HL-60 (cell line): ENCODE data around the gene DIAPH2.

ENCODE experiments used
- DNase-seq, 2 experiments: peaks; one replicate each; pipeline ENCODE4 v3.0.0-alpha.2; 2010 to 2020; ENCODE audit warnings: low read depth in 1 of 2, low spot score in 1 of 2
- H3K27ac ChIP-seq: fragments of 250-450 bp; sonication (Bioruptor Pico); replicated peaks from 2 replicates; pipeline ENCODE4 v1.5.1; 2020; ENCODE audit warnings: mild to moderate bottlenecking, moderate library complexity
- H3K27me3 ChIP-seq: fragments of 250-450 bp; sonication (Bioruptor Pico); 2 replicates; pipeline ENCODE4 v1.5.1; 2021; ENCODE audit warnings: mild to moderate bottlenecking, moderate library complexity; ENCODE audit not compliant: insufficient read depth, poor library complexity, severe bottlenecking
- H3K4me3 ChIP-seq: replicated peaks from 2 replicates; pipeline ENCODE4 v1.5.1; 2011; ENCODE audit warnings: mild to moderate bottlenecking, control low read depth, low read length; ENCODE audit not compliant: insufficient read depth
- GABPA ChIP-seq: IDR thresholded peaks from 2 replicates; pipeline ENCODE4 v1.6.1; 2012; ENCODE audit warnings: low read depth
- POLR2AphosphoS5 ChIP-seq: IDR thresholded peaks from 2 replicates; pipeline ENCODE4 v1.6.1; 2012; ENCODE audit warnings: low read depth
- SPI1 ChIP-seq: IDR thresholded peaks from 2 replicates; pipeline ENCODE4 v1.6.1; 2012; ENCODE audit warnings: low read depth, mild to moderate bottlenecking, borderline replicate concordance
- TF ChIP-seq, protein P1 (sequence below): IDR thresholded peaks from one replicate; pipeline ENCODE4 v1.5.1; 2011; ENCODE audit warnings: low read length, control low read depth, inconsistent platforms; ENCODE audit not compliant: insufficient read depth
- TF ChIP-seq, protein P2 (sequence below): IDR thresholded peaks from 2 replicates; pipeline ENCODE4 v1.6.1; 2012; ENCODE audit warnings: low read depth; ENCODE audit not compliant: insufficient replicate concordance

DIAPH2 gene

GRCh38 chrX:97447306-97447705 lies 762.7 kb downstream of the DIAPH2 start:
- Histone ChIP-seq H3K27me3 (no peaks in the 10 kb centered on the region), H3K27ac (no peak overlapping the region), H3K4me3 (no peak overlapping the region)
- no peak for DNase-seq
- no peak for TF ChIP-seq GABPA
- TF ChIP-seq, protein P1, sequence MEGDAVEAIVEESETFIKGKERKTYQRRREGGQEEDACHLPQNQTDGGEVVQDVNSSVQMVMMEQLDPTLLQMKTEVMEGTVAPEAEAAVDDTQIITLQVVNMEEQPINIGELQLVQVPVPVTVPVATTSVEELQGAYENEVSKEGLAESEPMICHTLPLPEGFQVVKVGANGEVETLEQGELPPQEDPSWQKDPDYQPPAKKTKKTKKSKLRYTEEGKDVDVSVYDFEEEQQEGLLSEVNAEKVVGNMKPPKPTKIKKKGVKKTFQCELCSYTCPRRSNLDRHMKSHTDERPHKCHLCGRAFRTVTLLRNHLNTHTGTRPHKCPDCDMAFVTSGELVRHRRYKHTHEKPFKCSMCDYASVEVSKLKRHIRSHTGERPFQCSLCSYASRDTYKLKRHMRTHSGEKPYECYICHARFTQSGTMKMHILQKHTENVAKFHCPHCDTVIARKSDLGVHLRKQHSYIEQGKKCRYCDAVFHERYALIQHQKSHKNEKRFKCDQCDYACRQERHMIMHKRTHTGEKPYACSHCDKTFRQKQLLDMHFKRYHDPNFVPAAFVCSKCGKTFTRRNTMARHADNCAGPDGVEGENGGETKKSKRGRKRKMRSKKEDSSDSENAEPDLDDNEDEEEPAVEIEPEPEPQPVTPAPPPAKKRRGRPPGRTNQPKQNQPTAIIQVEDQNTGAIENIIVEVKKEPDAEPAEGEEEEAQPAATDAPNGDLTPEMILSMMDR, result no peak
- no peak for TF ChIP-seq POLR2AphosphoS5
- TF ChIP-seq, protein P2, sequence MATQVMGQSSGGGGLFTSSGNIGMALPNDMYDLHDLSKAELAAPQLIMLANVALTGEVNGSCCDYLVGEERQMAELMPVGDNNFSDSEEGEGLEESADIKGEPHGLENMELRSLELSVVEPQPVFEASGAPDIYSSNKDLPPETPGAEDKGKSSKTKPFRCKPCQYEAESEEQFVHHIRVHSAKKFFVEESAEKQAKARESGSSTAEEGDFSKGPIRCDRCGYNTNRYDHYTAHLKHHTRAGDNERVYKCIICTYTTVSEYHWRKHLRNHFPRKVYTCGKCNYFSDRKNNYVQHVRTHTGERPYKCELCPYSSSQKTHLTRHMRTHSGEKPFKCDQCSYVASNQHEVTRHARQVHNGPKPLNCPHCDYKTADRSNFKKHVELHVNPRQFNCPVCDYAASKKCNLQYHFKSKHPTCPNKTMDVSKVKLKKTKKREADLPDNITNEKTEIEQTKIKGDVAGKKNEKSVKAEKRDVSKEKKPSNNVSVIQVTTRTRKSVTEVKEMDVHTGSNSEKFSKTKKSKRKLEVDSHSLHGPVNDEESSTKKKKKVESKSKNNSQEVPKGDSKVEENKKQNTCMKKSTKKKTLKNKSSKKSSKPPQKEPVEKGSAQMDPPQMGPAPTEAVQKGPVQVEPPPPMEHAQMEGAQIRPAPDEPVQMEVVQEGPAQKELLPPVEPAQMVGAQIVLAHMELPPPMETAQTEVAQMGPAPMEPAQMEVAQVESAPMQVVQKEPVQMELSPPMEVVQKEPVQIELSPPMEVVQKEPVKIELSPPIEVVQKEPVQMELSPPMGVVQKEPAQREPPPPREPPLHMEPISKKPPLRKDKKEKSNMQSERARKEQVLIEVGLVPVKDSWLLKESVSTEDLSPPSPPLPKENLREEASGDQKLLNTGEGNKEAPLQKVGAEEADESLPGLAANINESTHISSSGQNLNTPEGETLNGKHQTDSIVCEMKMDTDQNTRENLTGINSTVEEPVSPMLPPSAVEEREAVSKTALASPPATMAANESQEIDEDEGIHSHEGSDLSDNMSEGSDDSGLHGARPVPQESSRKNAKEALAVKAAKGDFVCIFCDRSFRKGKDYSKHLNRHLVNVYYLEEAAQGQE, result no peak
- no peak for TF ChIP-seq SPI1

GRCh38 chrX:97452283-97452682 lies 767.6 kb downstream of the DIAPH2 start:
- no peaks in the 10 kb centered on the region for H3K27me3 ChIP-seq
- DNase-seq, result no peak
- no peak overlapping the region for H3K27ac ChIP-seq
- H3K4me3 ChIP-seq, result no peak overlapping the region
- TF ChIP-seq SPI1, result no peak
- no peak for TF ChIP-seq POLR2AphosphoS5
- TF ChIP-seq, protein P1, result no peak
- no peak for TF ChIP-seq GABPA
- TF ChIP-seq, protein P2, result no peak

- Histone ChIP-seq H3K27ac (no peak overlapping the region), H3K4me3 (no peak overlapping the region), H3K27me3 (no peaks in the 10 kb centered on the region)
- DNase-seq, result no peak
- TF ChIP-seq GABPA (no peak), POLR2AphosphoS5 (no peak), SPI1 (no peak)
- TF ChIP-seq, protein P1, result no peak
- TF ChIP-seq, protein P2, result no peak
These were observed 777.1 kb downstream of the DIAPH2 start for GRCh38 chrX:97461763-97462162.
